NT2/D1 (cell line): Measurements from ENCODE around the gene ZBTB22.

Experiments used
- DNase-seq: peaks from one replicate; pipeline ENCODE4 v3.0.0-alpha.2; 2011; ENCODE audit warnings: low read depth, low spot score
- H3K27me3 ChIP-seq: 2 replicates; pipeline ENCODE4 v1.6.0; 2011; ENCODE audit warnings: mild to moderate bottlenecking; ENCODE audit not compliant: insufficient read length, insufficient read depth
- H3K36me3 ChIP-seq: 2 replicates; pipeline ENCODE4 v1.6.1; 2011; ENCODE audit warnings: mild to moderate bottlenecking, low read length, mixed read lengths; ENCODE audit not compliant: insufficient read depth, insufficient read length
- H3K4me1 ChIP-seq: 2 replicates; pipeline ENCODE4 v1.5.1; 2011; ENCODE audit not compliant: insufficient read depth, insufficient read length
- H3K4me3 ChIP-seq: 2 replicates; pipeline ENCODE4 v1.5.1; 2011; ENCODE audit warnings: low read depth; ENCODE audit not compliant: insufficient read length
- H3K9ac ChIP-seq: 2 replicates; pipeline ENCODE4 v1.6.0; 2011; ENCODE audit warnings: low read depth; ENCODE audit not compliant: insufficient read length
- H3K9me3 ChIP-seq: 2 replicates; pipeline ENCODE4 v1.5.1; 2011; ENCODE audit warnings: mild to moderate bottlenecking, low read length; ENCODE audit not compliant: insufficient read depth
- SUZ12 ChIP-seq: IDR thresholded peaks from 2 replicates; pipeline ENCODE4 v1.6.1; 2011; ENCODE audit not compliant: insufficient read length, insufficient read depth; ENCODE audit errors: extremely low read depth
- YY1 ChIP-seq: IDR thresholded peaks from 2 replicates; pipeline ENCODE4 v1.6.1; 2011; ENCODE audit not compliant: insufficient read length, insufficient read depth
- ZNF274 ChIP-seq: IDR thresholded peaks from 2 replicates; pipeline ENCODE4 v1.6.1; 2011; ENCODE audit warnings: mild to moderate bottlenecking, low read depth, low read length

Gene ZBTB22

GRCh38 chr6:33306356-33306755, 11.2 kb downstream of the ZBTB22 start:
- DNase-seq, result no peak
- Histone ChIP-seq H3K4me1 (no peaks in the 10 kb centered on the region), H3K9me3 (no peaks in the 10 kb centered on the region), H3K4me3 (no peak overlapping the region), H3K36me3 (peaks cover 32% of the 10 kb centered on the region), H3K9ac (no peak overlapping the region), H3K27me3 (no peaks in the 10 kb centered on the region)
- no peak for TF ChIP-seq ZNF274

- Histone ChIP-seq H3K4me1 (no peaks in the 10 kb centered on the region), H3K27me3 (no peaks in the 10 kb centered on the region), H3K9ac (no peak overlapping the region), H3K4me3 (no peak overlapping the region), H3K9me3 (no peaks in the 10 kb centered on the region), H3K36me3 (peaks cover 32% of the 10 kb centered on the region)
- TF ChIP-seq YY1 (no peak), SUZ12 (no peak), ZNF274 (no peak)
- DNase-seq, result no peak
Measured at GRCh38 chr6:33305052-33305451, 12.5 kb downstream of the ZBTB22 start.

DNA sequence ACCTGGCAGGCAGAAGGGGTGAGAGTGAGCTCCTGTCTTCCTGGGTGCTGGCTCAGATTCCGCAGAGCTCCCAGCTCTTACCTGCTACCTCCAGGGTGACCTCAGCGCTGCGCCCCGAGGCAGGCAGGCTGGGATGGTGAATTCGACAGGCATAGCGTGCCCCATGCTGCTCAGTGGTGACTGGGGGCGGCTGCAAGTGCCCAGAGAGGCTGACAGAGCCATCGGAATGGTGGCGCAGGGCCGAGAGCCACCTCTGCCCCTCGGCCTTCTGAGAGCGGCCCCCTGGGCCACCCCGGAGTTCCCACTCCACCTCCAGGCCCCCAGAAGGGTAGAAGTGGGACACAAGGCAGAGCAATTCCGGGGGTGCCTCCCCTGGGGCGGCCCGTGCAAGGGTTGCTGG, 13.3 kb downstream of the ZBTB22 start:
- Histone ChIP-seq H3K4me1 (no peaks in the 10 kb centered on the region), H3K27me3 (no peaks in the 10 kb centered on the region), H3K9ac (no peak overlapping the region), H3K36me3 (peaks cover 32% of the 10 kb centered on the region), H3K9me3 (no peaks in the 10 kb centered on the region), H3K4me3 (no peak overlapping the region)
- DNase-seq, result no peak
- TF ChIP-seq YY1 (no peak), ZNF274 (no peak)

- Histone ChIP-seq H3K9me3 (no peaks in the 10 kb centered on the region), H3K27me3 (no peaks in the 10 kb centered on the region), H3K36me3 (peaks cover 30% of the 10 kb centered on the region), H3K4me3 (no peak overlapping the region), H3K4me1 (peaks cover 4% of the 10 kb centered on the region), H3K9ac (no peak overlapping the region)
- TF ChIP-seq YY1, result no peak
- TF ChIP-seq SUZ12, result no peak
- TF ChIP-seq ZNF274, result no peak
- DNase-seq, result no peak
Measured at GRCh38 chr6:33301877-33302276, 15.7 kb downstream of the ZBTB22 start.

DNA sequence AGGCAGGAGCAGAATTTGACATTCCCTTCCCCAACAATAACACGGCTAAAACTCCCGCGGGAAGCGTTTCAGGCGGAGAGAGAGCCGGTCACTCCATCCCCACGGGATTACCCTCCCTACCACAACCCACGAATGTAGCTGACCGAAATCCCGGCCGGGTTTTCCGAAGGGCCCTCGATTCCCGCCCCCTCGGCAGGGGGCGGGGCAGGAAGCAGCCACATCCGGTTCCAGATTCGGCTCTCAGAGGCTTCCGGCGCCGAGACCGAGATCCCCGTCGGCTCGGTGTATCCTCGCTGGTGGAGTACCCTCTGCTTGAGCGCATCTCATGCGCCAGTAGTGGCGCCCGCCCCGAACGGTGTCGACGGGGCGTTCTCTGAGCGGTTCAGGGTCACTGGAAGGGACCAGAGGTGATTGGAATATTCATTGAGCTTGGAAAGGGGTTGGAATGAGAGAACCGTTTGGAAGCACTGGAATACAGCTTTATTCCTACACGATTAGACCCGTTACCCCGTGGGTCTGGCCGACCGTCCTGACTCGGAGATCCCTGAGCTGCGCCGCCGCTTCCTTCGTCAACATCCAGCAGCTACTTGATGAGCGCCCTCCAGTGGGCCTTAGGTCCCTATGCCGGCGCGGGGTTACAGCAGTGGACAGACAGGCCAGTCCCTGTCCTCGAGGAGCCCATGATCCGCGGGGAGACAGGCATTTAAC, 18.2 kb downstream of the ZBTB22 start:
- H3K27me3 ChIP-seq, result no peaks in the 10 kb centered on the region
- TF ChIP-seq YY1, result no peak
- no peak for TF ChIP-seq ZNF274
- no peak for TF ChIP-seq SUZ12
- H3K9ac ChIP-seq, result peak overlapping the region; percentile 93
- peaks cover 21% of the 10 kb centered on the region for H3K36me3 ChIP-seq
- peak overlapping the region; percentile 88 for H3K4me3 ChIP-seq
- H3K4me1 ChIP-seq, result peaks cover 4% of the 10 kb centered on the region
- no peak for DNase-seq
- no peaks in the 10 kb centered on the region for H3K9me3 ChIP-seq

- TF ChIP-seq ZNF274 (no peak), SUZ12 (no peak), YY1 (no peak)
- peaks cover 15% of the 10 kb centered on the region for H3K36me3 ChIP-seq
- no peak for DNase-seq
- no peaks in the 10 kb centered on the region for H3K27me3 ChIP-seq
- peak within 1 kb of the TSS; percentile 93 for H3K9ac ChIP-seq
- peaks cover 4% of the 10 kb centered on the region for H3K4me1 ChIP-seq
- H3K9me3 ChIP-seq, result no peaks in the 10 kb centered on the region
- peak within 1 kb of the TSS; percentile 88 for H3K4me3 ChIP-seq
Measured at GRCh38 chr6:33298773-33299236, 18.7 kb downstream of the ZBTB22 start, which contains the start of gene RGL2. RGL2 (minus strand) TSS chr6:33298942; CDS start chr6:33298610, 332 bp downstream.

DNA sequence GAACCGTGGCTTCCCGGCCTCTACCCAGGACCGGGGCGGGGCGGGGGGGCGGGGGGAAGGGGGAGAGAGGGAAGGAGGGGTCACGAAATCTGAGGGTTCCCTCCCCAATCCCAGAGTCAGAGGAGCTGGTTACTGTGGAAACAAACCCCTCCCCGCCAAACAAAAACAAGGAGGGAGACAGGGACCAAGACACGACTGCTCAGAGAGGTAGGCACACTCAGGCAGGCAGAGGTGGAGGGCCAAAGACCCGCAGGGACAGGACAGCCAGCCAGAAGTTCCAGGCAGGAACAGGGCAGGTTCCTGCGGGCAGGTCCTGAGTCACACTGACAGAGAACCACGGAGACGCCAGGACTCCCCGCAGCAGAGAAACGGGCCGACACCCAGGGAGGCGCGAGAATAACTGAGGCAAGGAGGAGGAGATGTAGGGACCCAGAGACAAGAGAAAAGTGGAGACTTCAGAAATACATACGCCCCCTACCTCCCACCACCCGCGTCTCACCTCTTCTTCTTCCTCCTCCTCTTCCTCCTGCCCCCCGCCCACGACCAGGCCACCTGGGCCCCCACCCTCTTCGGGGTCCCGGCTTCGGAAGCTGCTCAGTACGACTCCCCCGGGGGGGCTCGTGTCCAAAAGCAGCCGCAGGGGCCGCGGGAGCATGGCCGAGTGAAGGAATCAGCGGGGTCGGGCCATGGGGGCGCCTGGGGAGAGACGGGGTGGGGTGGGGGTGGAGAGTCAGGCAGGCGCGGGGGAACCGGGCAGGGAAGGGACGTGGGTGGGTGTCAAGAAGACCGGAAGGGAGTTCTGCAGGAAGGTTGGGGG, 19.4 kb downstream of the ZBTB22 start:
- Histone ChIP-seq H3K27me3 (no peaks in the 10 kb centered on the region), H3K9ac (peak overlapping the region; percentile 93), H3K36me3 (peaks cover 15% of the 10 kb centered on the region), H3K4me3 (peak overlapping the region; percentile 88), H3K4me1 (peaks cover 4% of the 10 kb centered on the region), H3K9me3 (no peaks in the 10 kb centered on the region)
- peak; percentile 63 for DNase-seq
- TF ChIP-seq ZNF274, result no peak
- no peak for TF ChIP-seq YY1
- TF ChIP-seq SUZ12, result no peak
